C4-2B (cell line): ENCODE measurements around the gene ZCCHC17.

Source experiments
- ZFX ChIP-seq: fragments of 450-650 bp; IDR thresholded peaks from 2 replicates; pipeline ENCODE4 v1.6.1; 2017
- TF ChIP-seq, protein P1 (sequence below): fragments of 450-650 bp; conservative IDR thresholded peaks from 2 replicates; pipeline ENCODE4 v1.5.1; 2017; ENCODE audit warnings: mild to moderate bottlenecking

DNA sequence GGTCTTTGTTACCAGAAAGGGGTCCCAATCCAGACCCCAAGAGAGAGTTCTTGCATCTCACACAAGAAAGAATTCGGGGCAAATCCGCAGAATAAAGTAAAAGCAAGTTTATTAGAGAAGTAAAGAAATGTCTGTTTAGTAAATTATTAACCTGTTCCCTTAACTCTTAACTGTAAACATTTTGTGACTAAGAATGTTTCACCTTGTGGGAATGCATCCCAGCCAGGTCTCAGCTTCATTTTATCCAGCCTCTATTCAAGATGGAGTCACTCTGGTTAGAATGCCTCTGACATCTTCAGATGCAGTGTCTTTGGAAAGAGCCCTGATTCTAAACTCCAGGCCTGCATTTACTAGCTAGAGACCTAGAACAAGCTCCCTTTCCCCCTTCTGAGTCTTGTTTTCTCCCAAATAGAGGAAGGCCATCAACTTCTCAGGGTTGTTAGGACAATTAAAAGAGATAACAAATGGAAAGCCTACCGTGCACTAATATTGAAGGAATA lies 80.6 kb downstream of the ZCCHC17 start:
- TF ChIP-seq, protein P1, sequence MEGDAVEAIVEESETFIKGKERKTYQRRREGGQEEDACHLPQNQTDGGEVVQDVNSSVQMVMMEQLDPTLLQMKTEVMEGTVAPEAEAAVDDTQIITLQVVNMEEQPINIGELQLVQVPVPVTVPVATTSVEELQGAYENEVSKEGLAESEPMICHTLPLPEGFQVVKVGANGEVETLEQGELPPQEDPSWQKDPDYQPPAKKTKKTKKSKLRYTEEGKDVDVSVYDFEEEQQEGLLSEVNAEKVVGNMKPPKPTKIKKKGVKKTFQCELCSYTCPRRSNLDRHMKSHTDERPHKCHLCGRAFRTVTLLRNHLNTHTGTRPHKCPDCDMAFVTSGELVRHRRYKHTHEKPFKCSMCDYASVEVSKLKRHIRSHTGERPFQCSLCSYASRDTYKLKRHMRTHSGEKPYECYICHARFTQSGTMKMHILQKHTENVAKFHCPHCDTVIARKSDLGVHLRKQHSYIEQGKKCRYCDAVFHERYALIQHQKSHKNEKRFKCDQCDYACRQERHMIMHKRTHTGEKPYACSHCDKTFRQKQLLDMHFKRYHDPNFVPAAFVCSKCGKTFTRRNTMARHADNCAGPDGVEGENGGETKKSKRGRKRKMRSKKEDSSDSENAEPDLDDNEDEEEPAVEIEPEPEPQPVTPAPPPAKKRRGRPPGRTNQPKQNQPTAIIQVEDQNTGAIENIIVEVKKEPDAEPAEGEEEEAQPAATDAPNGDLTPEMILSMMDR: no peak
- TF ChIP-seq ZFX: no peak
